ENCODE results near the gene HM13.
A peak's percentile ranks its signal among the peaks of the same experiment; 100 is the strongest.
"Not testable (repeated sequence)": the region's sequence is repeated elsewhere in the genome, so short reads cannot be mapped to it uniquely, and the experiment has no call there.

The HM13 gene

GRCh38 chr20:31568041-31568731 is 53.9 kb downstream of the HM13 start:
- no peak for DNase-seq

DNA sequence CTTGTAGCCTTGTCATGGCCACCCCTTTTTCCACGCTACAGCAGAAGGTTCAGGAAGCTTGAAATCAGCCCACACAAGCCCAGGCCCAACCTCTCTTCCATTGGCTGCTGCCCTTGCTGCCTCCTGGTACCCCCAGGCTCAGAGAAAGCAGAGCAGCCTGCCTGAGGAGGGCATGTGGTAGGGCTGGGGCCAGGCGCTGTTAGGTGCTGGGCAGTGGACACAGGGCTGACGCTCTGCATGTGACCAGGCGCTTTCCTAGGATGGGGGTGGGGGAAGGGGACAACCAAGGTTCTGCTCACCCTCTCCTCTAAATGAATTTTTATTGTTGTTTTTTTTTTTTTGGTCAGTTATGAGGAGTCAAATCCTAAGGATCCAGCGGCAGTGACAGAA is 54.5 kb downstream of the HM13 start:
- no peak for DNase-seq

- DNase-seq, result peak; percentile 55
Observed at GRCh38 chr20:31569163-31570020, 55.1 kb downstream of the HM13 start.

GRCh38 chr20:31570021-31570463 is 55.8 kb downstream of the HM13 start:
- DNase-seq, result no peak

- no peak for DNase-seq
Observed at GRCh38 chr20:31570735-31571617, 56.7 kb downstream of the HM13 start.

- no peak for DNase-seq
Observed at GRCh38 chr20:31572042-31572700, 57.9 kb downstream of the HM13 start.

- peak; percentile 79 for DNase-seq
Observed at GRCh38 chr20:31572701-31573554, 58.7 kb downstream of the HM13 start.

GRCh38 chr20:31573555-31574321 is 59.5 kb downstream of the HM13 start:
- no peak for DNase-seq

GRCh38 chr20:31574986-31575385 is 60.7 kb downstream of the HM13 start:
- DNase-seq, result not testable (repeated sequence)

GRCh38 chr20:31576751-31577150 is 62.5 kb downstream of the HM13 start:
- no peak for DNase-seq

DNA sequence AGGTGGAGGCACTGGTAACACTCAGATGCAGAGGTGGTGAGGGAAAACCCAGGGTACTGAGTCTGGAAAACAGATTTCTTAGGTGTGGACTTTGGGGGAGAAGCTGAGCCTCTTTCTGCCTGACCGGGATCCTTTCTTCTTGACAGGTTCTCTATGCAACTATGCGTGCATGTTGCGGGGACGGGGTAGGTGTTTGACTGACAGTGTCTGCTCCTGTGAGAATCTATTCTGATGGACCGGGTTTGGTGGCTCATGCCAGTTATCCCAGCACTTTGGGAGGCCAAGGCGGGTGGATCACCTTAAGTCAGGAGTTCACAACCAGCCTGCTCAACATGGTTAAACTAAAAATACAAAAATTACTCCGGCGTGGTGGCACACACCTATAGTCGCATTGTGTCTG is 63.0 kb downstream of the HM13 start:
- no peak for DNase-seq

- no peak for DNase-seq
Observed at GRCh38 chr20:31578448-31579138, 64.4 kb downstream of the HM13 start.

DNA sequence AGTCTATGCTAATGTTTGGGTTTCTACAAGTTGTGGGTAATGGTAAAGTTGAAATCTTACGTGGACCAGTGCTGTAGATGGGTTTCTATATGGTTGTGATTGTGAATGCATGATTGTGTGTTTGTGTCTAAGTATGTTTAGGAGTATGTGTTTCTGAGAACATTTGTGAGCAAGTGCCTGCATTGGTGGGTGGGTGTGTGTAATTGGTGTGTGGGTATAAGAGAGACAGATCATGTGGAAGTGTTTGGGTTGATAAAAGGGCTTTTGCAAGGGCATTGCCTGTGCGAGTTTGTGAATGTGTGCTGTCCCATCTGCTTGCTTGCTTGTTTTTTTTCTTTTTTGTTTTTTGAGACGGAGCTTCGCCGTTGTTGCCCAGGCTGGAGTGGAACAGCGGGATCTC is 65.0 kb downstream of the HM13 start:
- DNase-seq, result no peak

GRCh38 chr20:31579941-31580651 is 65.9 kb downstream of the HM13 start:
- not testable (repeated sequence) for DNase-seq

GRCh38 chr20:31580706-31581105 is 66.5 kb downstream of the HM13 start:
- no peak for DNase-seq

DNA sequence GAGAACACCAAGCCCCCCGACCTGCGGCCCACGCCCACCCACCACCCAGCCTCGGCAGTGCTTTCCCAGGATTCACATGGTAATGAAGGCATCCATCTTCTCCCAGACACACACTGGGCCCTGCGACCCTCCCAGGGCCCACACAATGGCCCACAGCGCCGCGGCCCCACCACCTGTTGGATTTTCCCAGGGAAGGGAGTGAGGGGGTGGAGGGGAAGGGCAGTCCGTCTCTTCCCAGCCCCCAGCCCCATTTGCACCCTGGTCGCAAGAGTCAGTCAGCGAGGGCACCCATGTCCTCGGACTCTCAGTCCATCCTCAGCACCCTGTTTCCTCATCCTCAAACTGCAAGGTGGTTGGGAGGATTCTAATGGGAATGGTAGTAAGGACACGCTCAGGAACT is 67.1 kb downstream of the HM13 start:
- no peak for DNase-seq

DNA sequence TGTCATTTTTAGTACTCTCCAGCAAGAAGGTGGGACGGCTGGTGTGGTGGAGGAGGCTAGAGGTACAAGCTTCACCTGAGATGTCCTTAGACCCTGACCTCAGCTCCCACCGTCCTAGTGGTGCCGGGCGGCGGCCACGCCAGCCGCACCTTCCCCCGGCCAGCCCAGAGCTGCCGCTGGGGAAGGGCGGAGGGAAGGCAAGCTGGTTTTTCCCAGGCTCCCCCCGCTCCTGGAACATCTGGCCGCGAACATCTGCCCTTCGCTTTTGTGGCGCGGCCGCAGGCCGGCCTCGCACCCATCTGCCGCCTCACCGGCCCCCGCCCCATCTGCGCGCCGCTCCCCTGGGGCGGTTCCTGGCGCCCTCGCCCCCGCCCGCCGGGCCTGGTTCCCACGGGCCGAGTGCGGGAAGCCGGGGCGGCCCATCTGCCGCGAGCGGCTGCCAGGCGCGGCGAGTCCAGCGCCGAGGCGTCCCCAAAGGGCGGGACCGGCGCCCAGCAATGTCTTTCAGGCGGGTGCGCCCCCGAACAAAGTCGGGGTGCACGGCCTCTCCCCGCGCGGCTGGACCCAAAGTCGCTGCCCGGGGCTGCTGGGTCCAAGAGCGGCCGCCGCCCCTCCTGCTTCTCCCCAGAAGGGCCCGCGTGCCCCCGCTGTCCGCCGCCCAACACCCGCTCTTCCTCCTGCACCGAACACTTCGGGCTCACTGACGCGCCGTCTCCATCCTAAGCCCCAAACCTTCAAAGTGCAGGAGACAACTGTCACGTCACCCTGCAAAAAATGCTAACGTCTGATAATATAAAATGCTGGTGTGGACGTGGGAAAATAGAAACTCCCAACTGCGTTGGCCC is 73.5 kb downstream of the HM13 start:
- no peak for DNase-seq

GRCh38 chr20:31590717-31591225 is 76.5 kb downstream of the HM13 start:
- no peak for DNase-seq
